ENCODE results near the gene TLE2. TPM values are rescaled to one million over a fixed set of nuclear protein-coding genes. Genes with fewer than 3 reads are reported as not detected.
"Not testable (repeated sequence)": the region's sequence is repeated elsewhere in the genome, so short reads cannot be mapped to it uniquely, and the experiment has no call there.

TLE2 gene
- total RNA-seq, 2 donors from 2014 or later = 61.0 to 66.7 TPM

GRCh38 chr19:3024870-3025548 lies 4.1 kb downstream of the TLE2 start:
- intact Hi-C loops (cut with DNase I) = no loop called here
- no peak for DNase-seq

DNA sequence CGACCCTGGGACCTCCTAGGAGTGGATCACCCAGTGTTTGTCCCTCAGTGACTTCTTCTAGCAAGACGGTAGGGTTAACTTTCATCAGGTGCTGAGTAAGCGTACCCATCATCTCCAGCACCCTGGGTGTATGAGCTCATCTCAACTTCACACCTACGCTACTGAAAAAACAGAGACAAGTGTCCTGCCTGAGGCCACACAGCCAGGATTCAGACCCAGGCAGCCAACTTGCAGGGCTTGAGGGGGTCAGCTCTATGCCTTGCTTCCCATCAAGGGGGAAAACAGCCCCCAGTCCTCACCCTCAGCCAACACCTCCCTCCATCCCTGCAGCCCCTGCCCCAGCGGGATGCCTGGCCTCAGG lies 4.6 kb downstream of the TLE2 start:
- DNase-seq (no peak), ATAC-seq (no peak)
- intact Hi-C loops (cut with DNase I) = no loop called here

More at GRCh38 chr19:3024870-3025548, 4.1 kb downstream of the TLE2 start:
- ATAC-seq = no peak

DNA sequence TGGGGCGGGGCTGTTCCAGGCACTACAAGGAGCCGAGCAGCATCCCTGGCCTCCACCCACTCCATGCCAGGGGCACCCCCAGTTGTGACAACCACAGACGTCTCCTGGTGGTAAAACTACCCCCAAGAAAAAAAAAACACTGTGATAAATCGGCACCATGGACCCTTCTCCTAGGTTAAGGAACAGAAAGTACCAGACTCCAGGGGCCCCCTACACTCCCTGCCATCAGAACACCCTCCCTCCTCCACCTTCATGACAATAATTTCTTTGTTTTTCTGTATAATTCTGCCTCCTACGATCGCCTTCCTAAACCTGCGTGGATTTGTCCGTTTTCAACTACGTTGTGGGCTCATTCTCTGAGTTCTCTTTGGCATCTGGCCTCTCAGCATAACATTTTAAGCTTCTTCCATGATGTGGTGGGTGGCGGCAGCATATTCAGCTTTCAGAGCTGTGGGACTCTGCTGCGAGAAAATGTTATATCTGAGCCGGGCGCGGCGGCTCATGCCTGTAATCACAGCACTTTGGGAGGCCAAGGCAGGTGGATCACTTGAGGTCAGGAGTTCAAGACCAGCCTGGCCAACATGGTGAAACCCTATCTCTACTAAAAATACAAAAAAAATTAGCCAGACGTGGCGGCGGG lies 8.6 kb downstream of the TLE2 start:
- intact Hi-C loops (cut with DNase I) = no loop called here
- ATAC-seq = no peak

DNA sequence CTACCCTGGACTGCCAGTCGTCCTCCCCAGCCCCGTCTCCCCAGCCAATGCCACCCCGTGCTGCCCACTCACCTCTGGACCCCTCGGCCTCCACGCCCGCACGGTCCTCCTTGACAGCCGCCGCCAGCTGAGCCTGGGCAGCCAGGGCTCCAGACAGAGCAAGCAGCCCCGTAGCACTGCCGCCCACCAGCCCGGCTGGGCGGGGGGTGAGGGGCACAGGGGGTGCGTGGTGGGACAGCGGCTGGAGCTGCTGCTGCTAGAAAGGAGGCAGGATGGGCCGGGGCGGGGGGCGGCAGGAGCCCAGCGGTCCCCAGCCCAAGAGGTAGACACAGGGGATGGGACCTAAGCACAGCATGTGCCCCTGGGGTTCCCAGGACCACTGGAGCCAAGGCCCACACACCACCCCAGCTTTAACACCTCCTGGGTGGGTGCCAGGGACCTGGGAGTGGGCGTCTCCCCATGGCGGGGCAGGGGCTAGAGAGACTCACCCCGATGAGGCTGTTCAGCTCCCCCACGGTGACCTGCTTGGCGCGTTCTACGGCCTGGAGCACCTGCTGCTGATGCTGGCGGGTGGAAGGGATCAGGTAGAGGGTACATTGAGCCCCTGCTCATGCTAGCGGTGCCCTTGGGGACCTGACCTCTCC lies 9.7 kb downstream of the TLE2 start:
- DNase-seq (no peak), ATAC-seq (no peak)
- intact Hi-C loops (cut with DNase I) = no loop called here

More for the DNA sequence above, 8.6 kb downstream of the TLE2 start:
- DNase-seq = no peak

GRCh38 chr19:3017923-3018322 lies 11.2 kb downstream of the TLE2 start:
- DNase-seq = no peak
- ATAC-seq = no peak

GRCh38 chr19:3015126-3016057 lies 13.7 kb downstream of the TLE2 start:
- ATAC-seq = no peak

More at GRCh38 chr19:3017923-3018322, 11.2 kb downstream of the TLE2 start:
- intact Hi-C loops (cut with DNase I) = no loop called here

DNA sequence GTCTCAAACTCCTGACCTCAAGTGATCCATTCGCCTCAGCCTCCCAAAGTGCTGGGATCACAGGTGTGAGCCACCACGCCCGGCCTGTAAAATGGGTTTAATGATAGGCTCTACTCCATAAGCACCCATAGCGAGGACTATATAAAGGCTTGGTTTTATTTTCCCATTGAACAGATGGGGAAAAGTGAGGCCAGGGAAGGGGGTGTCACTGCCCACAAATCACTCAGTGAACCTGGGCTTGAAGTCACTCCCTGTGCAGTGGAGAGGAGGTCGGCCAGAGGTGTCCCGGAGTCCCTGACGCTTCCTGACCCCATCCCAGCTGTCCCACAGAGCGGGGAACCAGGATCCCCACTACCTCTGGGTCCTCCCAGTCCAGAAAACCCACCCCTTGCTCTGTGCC lies 14.9 kb downstream of the TLE2 start:
- no peak for ATAC-seq
- DNase-seq = no peak
- intact Hi-C loops (cut with DNase I) = no loop called here

More at GRCh38 chr19:3015126-3016057, 13.7 kb downstream of the TLE2 start:
- intact Hi-C loops (cut with DNase I) = no loop called here
- DNase-seq = no peak

GRCh38 chr19:3013263-3013725 lies 15.8 kb downstream of the TLE2 start:
- intact Hi-C loops (cut with DNase I) = no loop called here
- DNase-seq (no peak), ATAC-seq (no peak)

GRCh38 chr19:3012621-3013262 lies 16.3 kb downstream of the TLE2 start:
- DNase-seq (no peak), ATAC-seq (no peak)
- intact Hi-C loops (cut with DNase I) = no loop called here

DNA sequence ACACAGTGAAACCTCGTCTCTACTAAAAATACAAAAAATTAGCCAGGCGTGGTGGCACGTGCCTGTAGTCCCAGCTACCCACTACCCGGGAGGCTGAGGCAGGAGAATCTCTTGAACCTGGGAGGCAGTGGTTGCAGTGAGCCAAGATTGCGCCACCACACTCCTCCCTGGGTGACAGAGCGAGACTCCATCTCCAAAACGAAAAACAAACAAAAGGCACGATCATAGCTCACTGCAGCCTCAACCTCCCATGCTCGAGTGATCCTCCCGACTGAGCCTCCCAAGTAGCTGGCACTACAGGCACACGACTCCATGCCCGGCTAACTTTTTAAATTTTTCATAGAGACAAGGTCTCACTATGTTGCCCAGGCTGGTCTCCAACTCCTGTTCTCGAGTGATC lies 17.0 kb downstream of the TLE2 start:
- DNase-seq; intact Hi-C loops (cut with DNase I); ATAC-seq: not testable (repeated sequence)

- intact Hi-C loops (cut with DNase I) = no loop called here
- no peak for DNase-seq
Observed at GRCh38 chr19:3010871-3011270, 18.2 kb downstream of the TLE2 start.

GRCh38 chr19:3008994-3009393 lies 20.1 kb downstream of the TLE2 start:
- intact Hi-C loops (cut with DNase I) = no loop called here
- ATAC-seq = no peak
- DNase-seq = no peak

More at GRCh38 chr19:3010871-3011270, 18.2 kb downstream of the TLE2 start:
- ATAC-seq = no peak

GRCh38 chr19:3007975-3008374 lies 21.1 kb downstream of the TLE2 start:
- no peak for ATAC-seq
- no peak for DNase-seq
- intact Hi-C loops (cut with DNase I) = no loop called here

- intact Hi-C loops (cut with DNase I) = no loop called here
- peak in 1 of 2 donors; percentile 10 for ATAC-seq
- no peak for DNase-seq
Observed at GRCh38 chr19:3006075-3006767, 22.9 kb downstream of the TLE2 start.

GRCh38 chr19:3005345-3005744 lies 23.7 kb downstream of the TLE2 start:
- no peak for ATAC-seq
- intact Hi-C loops (cut with DNase I) = no loop called here
- DNase-seq = no peak

DNA sequence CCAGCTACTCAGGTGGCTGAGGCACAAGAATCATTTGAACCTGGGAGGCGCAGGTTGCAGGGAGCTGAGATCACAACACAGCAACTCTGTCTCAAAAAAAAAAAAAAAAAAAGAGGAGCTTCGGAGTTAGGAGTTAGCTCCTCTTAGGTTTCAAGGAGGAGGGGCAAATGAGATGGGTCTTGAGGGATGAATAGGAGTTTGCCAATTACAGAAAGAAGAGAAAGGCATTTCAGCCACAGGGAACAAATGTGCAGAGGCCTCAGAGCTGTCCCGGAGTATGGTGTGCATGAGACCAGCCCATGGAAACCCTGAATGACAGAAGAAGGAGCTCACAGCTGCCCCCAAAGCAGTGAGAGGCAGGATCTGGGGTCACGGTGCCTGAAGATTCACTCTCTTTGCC lies 24.6 kb downstream of the TLE2 start:
- DNase-seq (no peak), ATAC-seq (no peak)
- intact Hi-C loops (cut with DNase I) = no loop called here

DNA sequence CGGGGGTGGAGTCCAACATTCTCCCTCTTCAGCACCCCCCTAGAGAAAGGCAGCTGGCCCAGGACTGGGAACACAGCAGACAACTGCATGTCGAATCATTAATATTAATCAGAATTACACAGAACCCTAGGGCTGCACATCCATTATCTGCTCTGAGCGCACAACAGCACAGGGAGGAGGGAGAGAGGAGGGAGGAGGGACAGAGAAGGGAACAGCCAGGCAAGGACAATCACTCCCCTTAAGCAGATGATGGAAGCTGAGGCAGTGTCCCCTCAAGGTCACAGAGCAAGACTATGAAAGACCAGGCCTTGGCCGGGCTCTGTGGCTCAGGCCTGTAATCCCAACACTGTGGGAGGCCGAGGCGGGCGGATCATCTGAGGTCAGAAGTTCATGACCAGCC lies 26.0 kb downstream of the TLE2 start:
- no peak for ATAC-seq
- DNase-seq = no peak
- intact Hi-C loops (cut with DNase I) = no loop called here

DNA sequence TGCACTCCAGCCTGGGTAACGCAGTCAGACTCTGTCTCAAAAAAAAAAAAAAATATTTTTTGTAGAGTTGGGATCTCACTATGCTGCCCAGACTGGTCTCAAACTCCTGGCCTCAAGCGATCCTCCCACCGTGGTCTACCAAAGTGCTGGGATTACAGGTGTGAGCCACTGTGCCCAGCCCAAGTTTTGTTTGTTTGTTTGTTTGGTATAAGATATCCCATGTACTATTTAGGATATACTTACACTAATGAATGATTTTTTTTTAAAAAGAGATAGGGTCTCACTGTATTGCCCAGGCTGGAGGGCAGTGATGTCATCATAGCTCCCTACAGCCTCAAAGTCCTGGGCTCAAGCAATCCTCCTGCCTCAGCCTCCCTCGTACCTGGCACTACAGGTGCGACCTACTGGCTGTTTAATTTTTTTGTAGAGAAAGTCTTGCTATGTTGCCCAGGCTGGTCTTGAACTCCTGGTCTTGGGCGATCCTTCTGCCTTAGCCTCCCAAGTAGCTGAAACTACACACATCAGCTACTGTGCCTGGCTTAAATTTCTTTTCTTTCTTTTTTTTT lies 27.8 kb downstream of the TLE2 start:
- ATAC-seq (no peak), DNase-seq (no peak)
- intact Hi-C loops (cut with DNase I) = no loop called here
